Loucy (cell line): ENCODE measurements around the gene NEK4.
"Not testable (repeated sequence)": the region's sequence is repeated elsewhere in the genome, so short reads cannot be mapped to it uniquely, and the experiment has no call there.

Experiments used
- CTCF ChIP-seq: fragments of 200-600 bp; sonication (generic); conservative IDR thresholded peaks from 2 replicates; pipeline ENCODE4 v1.5.1; 2014; ENCODE audit warnings: mild to moderate bottlenecking, antibody characterized with exemption, low read length
- EZH2phosphoT487 ChIP-seq: fragments of 200-600 bp; IDR thresholded peaks from 2 replicates; pipeline ENCODE4 v1.6.1; 2018; ENCODE audit warnings: antibody characterized with exemption, mild to moderate bottlenecking, moderate library complexity, borderline replicate concordance

GRCh38 chr3:52776486-52776885 is 5.7 kb upstream of the NEK4 start:
- TF ChIP-seq CTCF, EZH2phosphoT487: not testable (repeated sequence)
